EH (cell line): Measurements from ENCODE around the gene ARGLU1.

Source experiments
- DNase-seq: peaks from one replicate; pipeline ENCODE4 v3.0.0-alpha.2; 2015; ENCODE audit warnings: low read depth

Gene ARGLU1

GRCh38 chr13:106586648-106587166 is 18.8 kb upstream of the ARGLU1 start:
- no peak for DNase-seq

DNA sequence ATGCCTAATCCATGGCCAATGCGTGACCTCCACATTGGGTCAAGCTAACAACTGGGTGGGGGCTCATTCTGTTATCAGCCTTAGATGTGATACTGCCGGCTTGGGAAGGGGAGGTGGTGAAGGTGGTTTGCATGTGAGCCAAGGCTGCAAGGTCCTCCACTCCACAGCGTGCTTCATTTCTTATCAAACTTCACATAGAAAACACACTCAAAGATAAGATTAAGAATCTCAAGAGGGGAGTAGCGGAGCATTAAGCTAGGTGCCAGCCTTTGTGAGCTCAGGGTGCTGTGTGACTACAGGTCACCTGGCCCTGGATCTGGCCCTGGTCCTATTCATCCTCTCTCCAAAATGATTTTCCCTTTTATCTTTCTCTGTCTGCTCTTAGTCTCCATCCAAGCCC is 13.3 kb upstream of the ARGLU1 start:
- DNase-seq: no peak

DNA sequence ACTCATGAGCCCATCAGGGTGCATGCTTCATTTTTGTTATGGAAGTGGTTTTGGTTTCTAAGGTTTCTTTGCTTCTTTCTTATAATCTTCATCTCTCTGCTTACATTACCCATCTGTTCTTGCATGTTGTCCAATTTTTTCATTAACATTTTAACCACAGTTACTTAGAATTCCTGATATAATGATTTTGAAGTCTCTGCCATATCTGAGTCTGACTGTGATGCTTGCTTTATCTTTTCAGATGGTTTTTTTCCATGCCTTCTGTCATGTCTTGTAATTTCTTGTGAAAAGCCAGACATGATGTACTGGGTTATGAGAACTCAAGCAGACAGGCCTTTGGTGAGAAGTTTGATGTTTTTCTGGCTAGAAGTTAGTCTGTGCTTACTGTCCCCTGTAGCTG is 8.0 kb upstream of the ARGLU1 start:
- no peak for DNase-seq

DNA sequence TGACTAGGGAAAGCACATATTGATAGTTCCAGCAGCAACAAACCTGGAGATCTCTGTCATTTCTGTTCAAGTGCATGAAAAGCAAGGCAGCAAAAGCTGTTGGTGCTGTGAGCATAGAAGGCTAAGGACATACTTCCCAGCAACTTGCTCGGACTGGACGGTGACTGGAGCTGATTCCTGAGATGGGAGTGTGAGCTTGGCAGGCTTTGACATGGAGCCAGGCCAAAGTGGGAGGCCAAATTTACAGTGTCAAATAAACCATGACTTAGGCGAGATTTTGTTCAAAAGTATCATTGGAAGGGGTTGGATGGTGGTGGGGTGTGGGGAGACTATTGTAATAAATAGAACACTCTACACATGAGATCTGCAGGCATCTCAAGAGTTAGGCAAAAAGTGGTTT is 5.9 kb upstream of the ARGLU1 start:
- DNase-seq: peak; percentile 60

DNA sequence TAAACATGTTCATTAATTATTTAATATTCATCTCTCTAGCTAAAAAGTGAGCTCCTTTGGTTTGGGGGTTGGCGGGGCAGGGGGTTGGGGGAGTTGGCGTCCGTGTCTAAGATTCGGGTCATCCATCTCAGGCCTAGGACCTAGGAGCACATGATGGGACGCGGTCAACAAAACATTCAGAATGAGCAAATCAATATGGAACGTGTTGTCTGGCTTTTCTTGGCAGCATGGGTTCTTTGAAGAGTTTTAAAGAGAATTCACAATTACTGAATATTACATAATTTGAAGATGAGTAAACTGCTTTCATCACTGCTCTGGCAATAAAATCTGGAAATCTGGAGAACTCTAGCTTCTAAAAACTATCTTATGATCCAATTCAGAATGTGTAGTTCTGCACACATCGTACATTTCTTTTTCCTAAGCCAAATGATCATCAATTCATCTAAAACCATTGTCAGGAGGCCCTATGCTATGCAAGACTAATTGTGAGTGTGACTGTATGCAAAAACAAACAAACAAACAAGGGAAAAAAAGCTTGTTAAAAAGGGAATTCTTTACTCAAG is 5.4 kb upstream of the ARGLU1 start:
- peak; percentile 84 for DNase-seq

GRCh38 chr13:106570299-106570852 is 2.4 kb upstream of the ARGLU1 start:
- peak; percentile 72 for DNase-seq

DNA sequence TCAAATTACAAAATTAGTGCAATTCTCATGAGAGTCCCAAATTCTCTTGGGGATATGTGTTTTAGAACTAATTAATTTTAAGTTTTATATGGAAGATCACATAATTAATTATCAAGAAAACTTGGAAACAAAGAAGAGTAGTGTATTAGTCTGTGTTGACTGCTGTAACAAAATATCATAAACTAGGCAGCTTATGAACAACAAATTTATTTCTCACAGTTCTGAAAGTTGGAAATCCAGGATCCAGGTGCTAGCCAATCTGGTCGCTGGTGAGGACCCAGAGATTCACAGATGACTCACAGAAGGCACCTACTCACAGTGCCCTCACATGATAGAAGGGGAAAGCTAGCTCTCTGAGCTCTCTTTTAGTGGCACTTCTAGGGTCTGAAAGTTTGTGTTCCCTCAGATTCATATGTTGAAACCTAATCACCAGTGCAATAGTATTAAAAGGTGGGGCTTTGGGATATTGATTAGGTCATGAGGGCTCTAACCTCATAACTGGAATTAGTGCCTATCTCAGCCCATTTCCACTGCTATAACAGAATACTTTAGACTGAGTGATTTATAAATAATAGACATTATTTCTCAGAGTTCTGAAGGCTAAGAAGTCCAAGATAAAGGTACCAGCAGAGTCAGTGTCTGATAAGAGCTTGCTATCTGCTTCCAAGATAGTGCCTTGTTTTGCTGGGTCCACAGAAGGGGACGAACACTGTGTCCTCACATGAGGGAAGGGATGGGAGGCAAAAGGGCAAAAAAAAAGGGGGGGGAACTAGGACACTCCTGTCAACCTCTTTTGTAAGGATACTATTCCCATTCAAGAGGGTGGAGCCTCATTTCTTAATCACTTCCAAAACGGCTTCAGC is 1.5 kb upstream of the ARGLU1 start:
- DNase-seq: no peak

DNA sequence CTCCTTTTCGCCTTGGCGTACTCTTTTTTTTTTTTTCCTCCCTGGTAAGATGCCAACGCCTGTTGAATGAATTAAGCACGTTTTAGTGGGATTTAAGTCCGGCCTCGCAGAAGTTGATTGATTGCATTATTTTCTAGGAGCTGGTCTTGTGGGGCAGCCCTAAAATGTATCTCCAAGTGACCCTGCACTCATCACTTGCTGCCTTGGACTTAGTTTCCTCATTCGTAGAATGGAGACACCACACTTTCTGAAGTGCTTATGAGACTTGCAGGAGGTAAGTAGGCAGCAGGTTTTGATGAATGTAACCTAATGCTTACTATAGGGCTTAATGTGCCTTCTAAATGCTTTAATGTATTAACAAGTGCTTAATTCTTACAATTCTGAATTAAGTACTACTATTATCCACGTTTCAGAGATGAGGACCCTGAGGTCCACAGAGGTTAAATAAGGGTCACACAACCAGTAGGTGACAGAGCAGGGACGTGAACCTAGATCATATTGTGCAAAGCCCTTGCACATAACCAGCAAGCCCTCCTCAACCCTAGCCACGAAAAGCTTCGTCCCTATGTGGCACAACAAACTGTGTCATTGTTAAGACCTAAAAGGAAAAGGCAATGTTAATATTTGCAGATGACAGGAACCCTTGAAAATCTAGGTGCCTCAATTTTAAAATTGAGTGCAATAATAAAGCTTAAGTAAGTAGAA is 514 bp upstream of the ARGLU1 start:
- DNase-seq: no peak

GRCh38 chr13:106566641-106567473 is 1.1 kb downstream of the ARGLU1 start:
- peak; percentile 73 for DNase-seq

GRCh38 chr13:106565127-106565775 is 2.7 kb downstream of the ARGLU1 start:
- DNase-seq: no peak

DNA sequence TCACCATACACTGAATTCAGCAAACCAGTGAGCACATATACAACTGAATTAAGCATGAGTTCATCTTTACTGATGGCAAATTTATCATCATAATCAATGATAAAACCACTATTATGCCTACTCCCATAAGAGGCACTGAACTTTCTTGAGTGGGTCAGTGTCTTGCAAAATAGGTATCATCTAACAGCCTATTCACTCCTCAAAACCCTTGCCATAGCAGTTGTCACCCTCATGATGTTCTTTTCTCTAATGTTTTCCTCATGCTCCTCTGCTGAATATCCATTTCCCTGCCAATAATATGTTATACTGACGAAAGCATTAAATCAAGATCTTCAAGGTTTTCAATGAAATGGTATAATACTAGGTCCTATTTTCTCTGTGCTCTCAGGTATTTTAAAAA is 5.6 kb downstream of the ARGLU1 start:
- DNase-seq: no peak

DNA sequence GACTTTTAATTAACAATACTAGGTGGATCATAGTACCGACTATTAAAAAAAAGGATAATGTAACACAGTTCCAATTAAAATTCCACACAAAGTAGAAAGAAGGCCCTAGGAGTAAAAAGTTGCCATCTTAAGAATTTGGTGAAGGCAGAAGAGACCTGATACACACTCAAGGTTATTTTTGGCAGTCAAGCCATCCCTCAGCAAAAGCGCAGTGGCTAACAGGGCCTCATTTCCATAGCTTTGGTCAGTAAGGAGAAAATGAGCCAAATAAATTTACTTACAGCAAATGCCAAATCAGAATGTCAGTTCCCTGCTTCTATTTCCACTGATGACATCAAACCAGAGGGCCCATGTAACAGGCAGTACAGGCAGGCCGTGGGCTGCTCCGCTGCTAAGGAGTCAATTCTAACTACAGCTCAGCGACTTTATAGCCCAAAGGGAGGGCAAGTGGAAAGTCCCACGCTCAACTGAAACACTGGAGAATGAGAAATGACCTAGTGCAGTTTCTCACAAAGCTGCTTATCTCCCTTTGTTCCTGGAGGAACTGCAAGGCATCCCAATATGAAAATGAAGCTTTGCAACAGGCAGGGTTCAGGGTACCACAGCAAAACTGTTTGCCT is 6.3 kb downstream of the ARGLU1 start:
- no peak for DNase-seq

DNA sequence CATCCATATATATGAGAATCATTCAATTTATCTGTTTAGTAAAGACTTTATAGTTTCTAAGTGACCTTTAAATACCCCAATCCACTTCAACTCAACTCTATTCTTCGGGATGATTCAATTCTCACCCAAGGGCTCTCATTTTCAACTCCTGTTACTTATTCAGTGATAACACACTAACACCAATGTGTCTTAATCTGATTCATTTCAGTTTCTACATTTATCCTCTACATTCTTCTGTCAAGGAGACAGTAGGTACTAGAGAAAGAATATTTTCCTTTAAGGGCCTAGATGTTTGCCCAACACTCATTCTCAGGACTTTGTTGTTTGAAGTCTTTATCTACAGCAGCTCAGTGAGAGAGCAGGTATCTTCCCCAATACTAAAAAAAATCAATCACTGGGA is 7.1 kb downstream of the ARGLU1 start:
- no peak for DNase-seq

DNA sequence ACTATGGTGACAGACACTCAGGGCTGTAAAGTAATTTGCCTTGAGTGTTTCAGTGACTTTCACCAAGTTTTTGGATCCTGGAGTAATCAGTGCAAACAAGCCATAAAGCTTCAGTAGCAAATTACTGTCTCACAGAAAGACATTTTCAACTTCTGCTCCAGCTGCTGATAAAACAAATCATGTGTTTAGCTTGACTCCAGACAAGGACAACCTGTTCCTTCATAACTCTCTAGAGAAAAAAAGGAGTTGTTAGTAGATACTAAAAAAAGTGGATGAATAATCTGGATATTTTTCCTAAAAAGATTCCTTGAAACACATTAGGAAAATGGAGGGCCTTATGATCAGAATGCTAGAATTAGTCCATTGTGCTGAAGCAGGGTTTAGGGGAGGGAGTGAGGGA is 9.4 kb downstream of the ARGLU1 start:
- no peak for DNase-seq

GRCh38 chr13:106555631-106556328 is 12.2 kb downstream of the ARGLU1 start:
- peak; percentile 48 for DNase-seq

DNA sequence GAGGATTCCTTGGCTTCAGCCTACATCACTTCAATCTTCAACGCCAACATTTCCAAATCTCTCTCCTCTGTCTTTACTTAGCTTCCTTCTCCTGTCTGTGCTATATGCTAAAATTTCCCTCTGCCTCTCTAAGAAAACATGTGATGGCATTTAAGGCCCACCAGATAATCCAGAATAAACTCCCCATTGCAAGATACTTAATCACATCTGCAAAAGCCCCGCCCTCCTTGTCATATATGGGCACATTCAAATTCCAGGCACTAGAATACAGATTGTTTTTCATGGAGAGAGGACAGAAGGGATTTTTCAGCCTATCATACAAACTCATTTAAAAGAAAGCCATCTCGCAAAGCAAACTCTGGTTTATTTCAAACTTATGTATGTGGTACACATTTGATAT is 16.2 kb downstream of the ARGLU1 start:
- DNase-seq: peak; percentile 40

DNA sequence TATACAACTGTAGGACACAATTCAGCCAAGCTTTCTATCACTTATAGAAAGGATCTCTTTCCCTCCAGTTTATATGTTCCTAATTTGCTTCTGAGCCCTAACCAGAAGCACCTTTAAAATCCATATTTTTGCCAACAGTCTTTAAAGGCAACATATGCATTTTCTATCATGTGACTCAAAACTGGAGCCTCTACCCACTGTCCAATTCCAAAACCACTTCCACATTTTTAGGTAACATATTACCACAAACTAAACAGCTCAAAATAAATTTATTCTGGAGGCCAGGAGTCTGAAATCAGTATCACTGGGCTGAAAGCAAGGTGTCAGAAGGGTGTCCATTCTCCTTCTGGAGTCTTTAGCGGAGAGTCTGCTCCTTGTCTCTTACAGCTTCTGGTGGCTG is 16.6 kb downstream of the ARGLU1 start:
- DNase-seq: no peak

DNA sequence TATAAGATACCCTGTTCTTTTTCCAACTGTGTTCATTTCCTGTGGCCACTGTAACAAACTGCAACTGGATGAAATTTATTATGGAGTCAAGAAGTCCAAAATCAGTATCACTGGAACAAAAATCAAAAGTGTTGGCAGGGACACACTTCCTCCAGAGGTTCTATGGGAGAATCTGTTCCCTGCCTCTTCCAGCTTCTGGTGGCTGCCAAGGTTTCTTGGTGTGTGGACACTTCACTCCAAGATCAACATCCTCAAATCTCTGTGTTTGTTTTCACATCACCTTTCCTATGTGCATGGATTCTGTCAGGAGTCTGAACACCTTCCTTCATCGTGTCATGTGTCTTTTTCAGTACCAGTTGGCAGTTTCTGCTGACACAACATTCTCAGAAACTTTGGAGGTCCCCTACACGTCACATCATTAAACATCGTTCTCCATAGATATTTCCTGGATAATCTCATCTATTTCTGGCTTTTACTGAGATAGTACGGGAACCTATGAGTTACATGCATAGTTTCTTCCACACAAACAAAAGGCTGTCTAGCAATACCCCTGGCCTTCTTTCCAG is 17.3 kb downstream of the ARGLU1 start:
- DNase-seq: no peak

DNA sequence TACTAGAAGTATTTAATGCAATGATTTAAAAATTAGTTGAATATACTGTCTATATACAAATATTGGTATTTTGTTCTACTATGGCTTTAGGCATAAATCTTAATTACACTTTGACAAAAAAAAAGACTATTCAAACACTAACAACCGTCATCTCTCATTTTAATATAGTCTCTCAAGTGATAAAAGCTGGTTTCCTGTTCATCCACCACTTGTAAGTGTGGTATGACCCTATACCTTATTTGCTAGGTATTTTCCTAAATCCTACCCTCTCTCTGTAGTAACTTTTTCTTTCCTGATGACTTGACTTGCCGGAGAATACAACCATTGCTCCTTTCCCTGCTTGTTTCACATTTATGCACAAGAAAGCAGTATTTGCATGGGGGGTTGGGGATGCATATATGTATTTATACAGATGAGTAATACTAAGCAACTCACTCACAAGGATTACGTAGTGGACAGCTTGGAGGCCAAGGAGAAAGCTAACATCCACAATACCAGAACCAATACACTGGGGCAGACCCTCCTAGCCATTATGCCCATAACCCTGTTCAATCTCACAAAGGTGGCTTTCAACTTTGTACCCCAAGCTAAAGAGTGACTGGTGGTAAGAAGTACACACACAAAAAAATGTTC is 19.8 kb downstream of the ARGLU1 start:
- peak; percentile 15 for DNase-seq
